Skeletal muscle tissue (tissue), 4 donors: ENCODE data around the gene TRIM58. TPM values are rescaled to one million over a fixed set of nuclear protein-coding genes. Genes with fewer than 3 reads are reported as not detected.

ENCODE experiments used
- H3K27ac ChIP-seq: one replicate; pipeline ENCODE4 v1.7.0; 2013; ENCODE audit warnings: mild to moderate bottlenecking, low read depth, low read length, inconsistent platforms
- H3K27me3 ChIP-seq, 3 donors: one replicate each; pipeline ENCODE4 v1.7.0; 2013; ENCODE audit warnings: low read length in 3 of 3; ENCODE audit not compliant: control insufficient read depth in 3 of 3, insufficient read depth in 3 of 3
- H3K36me3 ChIP-seq, 3 donors: one replicate each; pipeline ENCODE4 v1.7.0; 2013; ENCODE audit warnings: low read length in 3 of 3; ENCODE audit not compliant: control insufficient read depth in 3 of 3, insufficient read depth in 3 of 3
- H3K4me1 ChIP-seq, 3 donors: one replicate each; pipeline ENCODE4 v1.7.0; 2013; ENCODE audit warnings: low read length in 3 of 3, mild to moderate bottlenecking in 3 of 3; ENCODE audit not compliant: control insufficient read depth in 3 of 3, insufficient read depth in 3 of 3
- H3K4me3 ChIP-seq, 3 donors: one replicate each; pipeline ENCODE4 v1.7.0; 2013; ENCODE audit warnings: low read length in 3 of 3
- H3K9ac ChIP-seq, 3 donors: one replicate each; pipeline ENCODE4 v1.7.0; 2013; ENCODE audit warnings: low read length in 3 of 3, mild to moderate bottlenecking in 3 of 3, moderate library complexity in 2 of 3, low read depth in 1 of 3
- H3K9me3 ChIP-seq, 3 donors: one replicate each; pipeline ENCODE4 v1.7.0; 2013; ENCODE audit warnings: low read length in 3 of 3; ENCODE audit not compliant: control insufficient read depth in 3 of 3
- total RNA-seq: library from RNA; depleted of rRNA; stranded (reverse); fragments of >200 nt; gene quantifications from one replicate; pipeline ENCODE4 v1.2.3, GENCODE V29; 2014
- donor health status: Osteomylitis.

The TRIM58 gene
- total RNA-seq, result 5.2 TPM

- no peaks in the 10 kb centered on the region for H3K9me3 ChIP-seq
- H3K4me1 ChIP-seq, result no peaks in the 10 kb centered on the region
- no peaks in the 10 kb centered on the region for H3K36me3 ChIP-seq
- peaks cover 6 to 14% (median 10%) of the 10 kb centered on the region in 3 donors for H3K27me3 ChIP-seq
- no peak within 1 kb of the TSS for H3K4me3 ChIP-seq
- H3K9ac ChIP-seq, result no peak within 1 kb of the TSS
- H3K27ac ChIP-seq, result no peak within 1 kb of the TSS
Measured at GRCh38 chr1:247857069-247857984, at the start of gene TRIM58. TRIM58 (plus strand) TSS chr1:247857187; CDS start chr1:247857247, 60 bp downstream.

GRCh38 chr1:247812637-247813036, 44.4 kb upstream of the TRIM58 start:
- Histone ChIP-seq H3K36me3 (no peaks in the 10 kb centered on the region), H3K27ac (no peak overlapping the region), H3K27me3 (no peaks in the 10 kb centered on the region), H3K4me1 (no peaks in the 10 kb centered on the region), H3K9ac (no peak overlapping the region), H3K4me3 (no peak overlapping the region), H3K9me3 (no peaks in the 10 kb centered on the region)

- Histone ChIP-seq H3K4me3 (no peak overlapping the region), H3K27ac (no peak overlapping the region), H3K9ac (no peak overlapping the region), H3K27me3 (no peaks in the 10 kb centered on the region), H3K36me3 (no peaks in the 10 kb centered on the region), H3K9me3 (no peaks in the 10 kb centered on the region), H3K4me1 (no peaks in the 10 kb centered on the region)
Measured at GRCh38 chr1:247822060-247822459, 34.9 kb upstream of the TRIM58 start.

GRCh38 chr1:247824023-247824422, 33.0 kb upstream of the TRIM58 start, which contains the start of gene OR14A16:
OR14A16 (minus strand) TSS chr1:247824119; CDS start chr1:247815729, 8,390 bp downstream.
- H3K36me3 ChIP-seq, result no peaks in the 10 kb centered on the region
- H3K4me3 ChIP-seq, result no peak within 1 kb of the TSS
- no peaks in the 10 kb centered on the region for H3K27me3 ChIP-seq
- no peak within 1 kb of the TSS for H3K27ac ChIP-seq
- no peaks in the 10 kb centered on the region for H3K9me3 ChIP-seq
- H3K4me1 ChIP-seq, result no peaks in the 10 kb centered on the region
- no peak within 1 kb of the TSS for H3K9ac ChIP-seq

GRCh38 chr1:247825362-247825761, 31.6 kb upstream of the TRIM58 start:
- H3K4me3 ChIP-seq, result no peak overlapping the region
- no peaks in the 10 kb centered on the region for H3K9me3 ChIP-seq
- H3K36me3 ChIP-seq, result no peaks in the 10 kb centered on the region
- no peaks in the 10 kb centered on the region for H3K4me1 ChIP-seq
- H3K27ac ChIP-seq, result no peak overlapping the region
- H3K27me3 ChIP-seq, result no peaks in the 10 kb centered on the region
- H3K9ac ChIP-seq, result no peak overlapping the region

- no peaks in the 10 kb centered on the region for H3K27me3 ChIP-seq
- no peak overlapping the region for H3K4me3 ChIP-seq
- H3K4me1 ChIP-seq, result no peaks in the 10 kb centered on the region
- no peak overlapping the region for H3K27ac ChIP-seq
- H3K9ac ChIP-seq, result no peak overlapping the region
- no peaks in the 10 kb centered on the region for H3K9me3 ChIP-seq
- no peaks in the 10 kb centered on the region for H3K36me3 ChIP-seq
Measured at GRCh38 chr1:247829656-247830055, 27.3 kb upstream of the TRIM58 start.

GRCh38 chr1:247833601-247834000, 23.4 kb upstream of the TRIM58 start:
- H3K9ac ChIP-seq, result no peak overlapping the region
- no peaks in the 10 kb centered on the region for H3K9me3 ChIP-seq
- no peak overlapping the region for H3K4me3 ChIP-seq
- no peaks in the 10 kb centered on the region for H3K4me1 ChIP-seq
- no peaks in the 10 kb centered on the region for H3K36me3 ChIP-seq
- no peak overlapping the region for H3K27ac ChIP-seq
- H3K27me3 ChIP-seq, result no peaks in the 10 kb centered on the region

- H3K27me3 ChIP-seq, result no peaks in the 10 kb centered on the region
- peaks cover 0 to 2% (median 0%) of the 10 kb centered on the region in 3 donors for H3K9me3 ChIP-seq
- H3K4me3 ChIP-seq, result no peak overlapping the region
- no peaks in the 10 kb centered on the region for H3K36me3 ChIP-seq
- H3K4me1 ChIP-seq, result no peaks in the 10 kb centered on the region
- H3K9ac ChIP-seq, result no peak overlapping the region
- no peak overlapping the region for H3K27ac ChIP-seq
Measured at GRCh38 chr1:247840818-247841217, 16.2 kb upstream of the TRIM58 start.

GRCh38 chr1:247841796-247842195, 15.2 kb upstream of the TRIM58 start, which contains the start of gene OR11L1:
OR11L1 (minus strand) TSS chr1:247841896; CDS start chr1:247841896, 0 bp downstream.
- Histone ChIP-seq H3K9ac (no peak within 1 kb of the TSS), H3K36me3 (no peaks in the 10 kb centered on the region), H3K4me3 (no peak within 1 kb of the TSS), H3K4me1 (no peaks in the 10 kb centered on the region), H3K27me3 (no peaks in the 10 kb centered on the region), H3K27ac (no peak within 1 kb of the TSS), H3K9me3 (peaks cover 0 to 2% (median 0%) of the 10 kb centered on the region in 3 donors)

GRCh38 chr1:247843411-247843810, 13.6 kb upstream of the TRIM58 start:
- no peaks in the 10 kb centered on the region for H3K4me1 ChIP-seq
- H3K27ac ChIP-seq, result no peak overlapping the region
- peaks cover 0 to 2% (median 0%) of the 10 kb centered on the region in 3 donors for H3K9me3 ChIP-seq
- H3K4me3 ChIP-seq, result no peak overlapping the region
- H3K36me3 ChIP-seq, result no peaks in the 10 kb centered on the region
- no peaks in the 10 kb centered on the region for H3K27me3 ChIP-seq
- H3K9ac ChIP-seq, result no peak overlapping the region
